ENCODE data around the gene CROCC2.

The CROCC2 gene

DNA sequence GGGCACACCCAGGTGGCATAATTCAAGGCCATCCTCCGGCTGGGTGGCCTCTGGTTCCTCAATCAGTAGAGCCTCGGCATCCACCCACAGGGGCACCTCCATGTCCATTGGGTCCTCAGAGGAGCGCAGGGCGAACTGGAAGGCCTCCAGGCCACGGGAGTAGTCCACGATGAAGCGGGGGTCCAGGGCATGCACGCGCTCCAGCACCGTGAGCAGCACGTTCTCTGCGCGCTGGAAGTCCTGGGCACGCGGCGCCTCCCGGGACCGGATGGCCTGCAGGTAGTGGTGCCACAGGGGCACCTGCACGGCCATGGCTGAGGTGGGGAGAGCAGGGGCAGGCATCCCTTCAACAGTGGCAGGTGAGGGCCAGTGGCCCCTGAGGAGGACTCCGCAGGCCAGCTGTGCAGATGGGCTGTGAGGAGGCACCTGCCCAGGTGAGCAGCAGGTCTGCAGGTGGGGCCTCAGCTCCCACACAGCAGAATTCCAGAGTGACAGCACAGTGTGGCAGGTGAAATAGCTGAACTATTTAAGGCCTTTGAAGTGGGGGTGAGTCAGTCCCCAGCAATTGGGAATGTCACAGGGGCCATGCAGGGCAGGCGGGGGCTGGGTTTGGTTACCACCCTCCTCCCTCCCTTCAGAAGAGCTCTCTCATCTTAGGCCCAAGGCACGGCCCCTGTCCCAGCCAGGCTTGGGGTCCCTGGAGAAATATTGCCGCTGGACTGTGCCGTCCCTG is 10.3 kb upstream of the CROCC2 start, which contains the start of gene MAB21L4:
Gene MAB21L4, minus strand, starts transcription at position 501 of the 733 bp plus-strand sequence. Its CDS starts 159 bp downstream, at position 342.
- TF ChIP-seq CTCF (conservative IDR thresholded peaks at IDR 0.05), result no peak
- peak within 1 kb of the TSS; percentile 60; the same call in 1 of the 2 replicates for H3K27ac ChIP-seq

GRCh38 chr2:240896394-240896793 is 9.7 kb upstream of the CROCC2 start:
- H3K27ac ChIP-seq, result peak overlapping the region; percentile 60; the same call in 1 of the 2 replicates
- TF ChIP-seq CTCF (conservative IDR thresholded peaks at IDR 0.05), result no peak

GRCh38 chr2:240896871-240897692 is 9.1 kb upstream of the CROCC2 start:
- no peak for TF ChIP-seq CTCF (conservative IDR thresholded peaks at IDR 0.05)
- peak overlapping the region; percentile 60; the same call in 1 of the 2 replicates for H3K27ac ChIP-seq

DNA sequence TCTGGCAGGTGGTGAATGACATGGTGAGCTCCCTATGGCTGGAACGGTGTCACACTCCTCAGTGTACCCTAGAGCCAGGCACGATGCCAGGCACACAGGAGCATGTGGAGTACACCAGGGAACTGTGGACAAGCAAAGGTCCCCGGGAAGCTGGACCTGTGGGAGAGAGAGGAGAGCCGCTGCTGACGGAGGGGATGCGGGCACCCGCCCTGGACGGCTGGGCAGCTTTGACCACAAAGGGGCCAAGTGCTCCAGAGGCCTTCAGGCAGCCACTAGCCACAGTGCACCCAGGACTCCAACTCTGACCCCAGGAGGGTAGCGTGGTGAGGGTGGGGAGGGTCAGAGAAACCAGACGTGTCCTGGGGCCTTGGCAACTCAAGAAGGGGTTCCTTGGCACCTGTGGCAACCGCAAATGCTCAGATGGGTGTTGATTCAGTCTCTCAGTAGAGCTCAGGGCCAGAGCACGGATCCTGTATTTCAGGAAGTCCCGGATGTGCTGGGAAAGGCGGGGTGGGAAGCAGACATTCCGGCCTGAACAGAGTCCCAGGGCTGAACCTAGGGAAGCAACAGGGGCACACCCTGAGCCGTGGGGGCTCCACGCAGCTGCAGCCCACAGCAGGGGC is 7.9 kb upstream of the CROCC2 start:
- TF ChIP-seq CTCF (conservative IDR thresholded peaks at IDR 0.05), result no peak
- H3K27ac ChIP-seq, result peak overlapping the region; percentile 60

DNA sequence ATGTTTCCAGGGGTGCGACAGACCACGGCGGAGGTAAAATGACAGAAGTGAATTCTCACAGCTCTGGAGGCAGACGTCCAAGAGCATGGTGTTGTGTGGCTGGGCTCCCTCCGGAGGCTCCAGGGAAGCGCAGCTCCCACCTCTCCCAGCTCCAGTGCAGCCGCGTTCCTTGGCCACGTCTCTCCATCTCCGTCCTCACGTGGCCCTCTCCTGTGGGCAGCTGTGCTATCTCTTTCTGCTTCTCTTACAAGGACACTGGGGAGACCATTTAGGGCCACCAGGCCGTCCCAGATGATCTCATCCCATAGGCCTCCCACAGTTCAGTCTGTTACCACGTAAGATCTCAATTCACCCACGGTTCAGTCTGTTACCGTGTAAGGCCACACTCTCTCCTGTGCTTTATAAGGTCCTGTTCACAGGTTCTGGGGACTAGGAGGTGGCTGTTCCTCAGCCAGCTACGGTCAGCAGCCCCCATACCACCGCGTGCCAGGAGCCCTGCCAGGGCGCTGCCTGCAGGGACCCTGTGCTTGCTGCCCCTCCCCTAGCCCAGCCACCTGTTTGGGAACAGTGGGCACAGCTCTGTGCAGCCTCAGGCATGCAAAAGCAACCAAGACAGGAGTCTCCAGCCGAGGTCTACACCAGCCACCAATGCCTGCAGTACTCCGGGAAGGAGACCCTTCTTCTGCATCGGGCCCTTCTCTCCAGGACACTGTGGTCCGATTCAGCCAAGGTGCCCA is 7.2 kb upstream of the CROCC2 start:
- H3K27ac ChIP-seq, result peak overlapping the region; percentile 60
- TF ChIP-seq CTCF (conservative IDR thresholded peaks at IDR 0.05), result no peak

DNA sequence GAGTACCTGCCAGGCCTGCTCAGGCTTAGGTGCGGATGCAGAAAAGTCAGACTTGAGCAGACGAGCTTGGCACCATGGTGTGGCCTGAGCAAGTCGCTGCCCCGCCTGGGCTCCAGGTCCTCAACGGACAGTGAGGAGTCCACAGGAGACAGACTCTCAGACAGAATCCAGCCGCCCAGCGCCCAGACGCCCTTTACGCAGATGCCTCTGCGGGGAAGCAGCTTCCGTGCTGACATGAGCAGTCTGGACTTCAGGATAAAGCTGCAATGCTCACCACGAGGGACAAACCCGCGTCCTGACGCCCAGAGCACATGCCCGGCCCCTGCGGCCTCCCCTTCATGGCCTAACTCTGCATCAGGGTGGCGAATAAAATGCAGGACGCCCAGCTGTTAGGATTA is 6.7 kb upstream of the CROCC2 start:
- TF ChIP-seq CTCF (conservative IDR thresholded peaks at IDR 0.05), result no peak

More for the DNA sequence above, 6.7 kb upstream of the CROCC2 start:
- H3K27ac ChIP-seq, result no peak overlapping the region
